ENCODE data around the gene HIRA. TPM values are rescaled to one million over a fixed set of nuclear protein-coding genes. Genes with fewer than 3 reads are reported as not detected.

HIRA gene
- total and polyA plus RNA-seq, 9 of the 15 experiments (the other 6 are each of a cell fraction or from before 2014, with no cell fraction given) = 0.96 to 132 (median 58.4) TPM

DNA sequence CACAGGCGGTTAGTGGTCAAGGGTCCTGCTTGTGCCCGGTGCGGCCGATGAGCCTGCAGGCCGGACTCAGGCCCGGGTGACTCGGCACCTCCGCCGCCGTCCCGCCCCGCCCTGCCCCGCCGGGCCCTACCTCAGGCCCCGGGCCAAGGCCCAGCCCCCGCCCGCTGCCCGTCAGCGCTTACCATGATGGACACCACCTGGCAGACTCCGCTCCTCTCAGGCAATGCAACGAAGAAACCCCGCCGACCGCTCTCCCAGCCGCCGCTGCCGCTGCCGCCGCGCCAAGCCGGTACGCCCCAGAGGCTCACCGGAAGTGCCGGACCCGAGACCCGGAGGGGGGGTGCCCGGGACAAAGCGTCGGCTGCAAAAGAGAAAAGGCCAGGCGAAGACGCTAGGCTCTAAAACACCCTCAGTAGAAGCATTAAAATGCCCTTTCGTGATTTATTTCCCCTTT is 47.4 kb upstream of the HIRA start, which contains the start of gene UFD1 (continued):
- TF ChIP-seq, protein P1, sequence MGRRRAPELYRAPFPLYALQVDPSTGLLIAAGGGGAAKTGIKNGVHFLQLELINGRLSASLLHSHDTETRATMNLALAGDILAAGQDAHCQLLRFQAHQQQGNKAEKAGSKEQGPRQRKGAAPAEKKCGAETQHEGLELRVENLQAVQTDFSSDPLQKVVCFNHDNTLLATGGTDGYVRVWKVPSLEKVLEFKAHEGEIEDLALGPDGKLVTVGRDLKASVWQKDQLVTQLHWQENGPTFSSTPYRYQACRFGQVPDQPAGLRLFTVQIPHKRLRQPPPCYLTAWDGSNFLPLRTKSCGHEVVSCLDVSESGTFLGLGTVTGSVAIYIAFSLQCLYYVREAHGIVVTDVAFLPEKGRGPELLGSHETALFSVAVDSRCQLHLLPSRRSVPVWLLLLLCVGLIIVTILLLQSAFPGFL (CRISPR knock-in tag; IDR thresholded peaks at IDR 0.05) = no peak
- TF ChIP-seq BHLHE40 (IDR thresholded peaks at IDR 0.05; ENCODE audit: low read length) (peak; percentile 98), ZNF316 (IDR thresholded peaks at IDR 0.05) (no peak), NFIX (CRISPR knock-in tag; IDR thresholded peaks at IDR 0.05; ENCODE audit: low read depth) (0 out of 2 replicates have a peak, but pooled peaks have one; percentile 3), PML (IDR thresholded peaks at IDR 0.05; ENCODE audit: low read length) (no peak), ZNF766 (CRISPR knock-in tag; conservative IDR thresholded peaks at IDR 0.05) (no peak), POU5F1 (IDR thresholded peaks at IDR 0.05; ENCODE audit: borderline replicate concordance, low read depth, low read length, partially characterized antibody) (no peak), RNF2 (IDR thresholded peaks at IDR 0.05) (no peak), ZNF324 (CRISPR knock-in tag; IDR thresholded peaks at IDR 0.05) (no peak), ZNF436 (CRISPR knock-in tag; IDR thresholded peaks at IDR 0.05) (peak; percentile 48; the same call in 1 of the 2 replicates), TAF7 (tag; IDR thresholded peaks at IDR 0.05) (0 out of 2 replicates have a peak, but pooled peaks have one; percentile 45), MAFG (tag; conservative IDR thresholded peaks at IDR 0.05) (no peak), ATF1 (CRISPR knock-in tag; IDR thresholded peaks at IDR 0.05) (no peak), ATF1 (tag; IDR thresholded peaks at IDR 0.05) (peak; percentile 98; the same call in 1 of the 2 replicates), GTF2A2 (tag; IDR thresholded peaks at IDR 0.05) (peak; percentile 88), RBM14 (IDR thresholded peaks at IDR 0.05; ENCODE audit: borderline replicate concordance, insufficient read depth, low read depth, low read length) (0 out of 2 replicates have a peak, but pooled peaks have one; percentile 47), SNIP1 (IDR thresholded peaks at IDR 0.05; ENCODE audit: low read depth) (no peak)
- TF ChIP-seq, protein P2, sequence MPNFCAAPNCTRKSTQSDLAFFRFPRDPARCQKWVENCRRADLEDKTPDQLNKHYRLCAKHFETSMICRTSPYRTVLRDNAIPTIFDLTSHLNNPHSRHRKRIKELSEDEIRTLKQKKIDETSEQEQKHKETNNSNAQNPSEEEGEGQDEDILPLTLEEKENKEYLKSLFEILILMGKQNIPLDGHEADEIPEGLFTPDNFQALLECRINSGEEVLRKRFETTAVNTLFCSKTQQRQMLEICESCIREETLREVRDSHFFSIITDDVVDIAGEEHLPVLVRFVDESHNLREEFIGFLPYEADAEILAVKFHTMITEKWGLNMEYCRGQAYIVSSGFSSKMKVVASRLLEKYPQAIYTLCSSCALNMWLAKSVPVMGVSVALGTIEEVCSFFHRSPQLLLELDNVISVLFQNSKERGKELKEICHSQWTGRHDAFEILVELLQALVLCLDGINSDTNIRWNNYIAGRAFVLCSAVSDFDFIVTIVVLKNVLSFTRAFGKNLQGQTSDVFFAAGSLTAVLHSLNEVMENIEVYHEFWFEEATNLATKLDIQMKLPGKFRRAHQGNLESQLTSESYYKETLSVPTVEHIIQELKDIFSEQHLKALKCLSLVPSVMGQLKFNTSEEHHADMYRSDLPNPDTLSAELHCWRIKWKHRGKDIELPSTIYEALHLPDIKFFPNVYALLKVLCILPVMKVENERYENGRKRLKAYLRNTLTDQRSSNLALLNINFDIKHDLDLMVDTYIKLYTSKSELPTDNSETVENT (CRISPR knock-in tag; IDR thresholded peaks at IDR 0.05) = 0 out of 2 replicates have a peak, but pooled peaks have one; percentile 9
- TF ChIP-seq, protein P3, sequence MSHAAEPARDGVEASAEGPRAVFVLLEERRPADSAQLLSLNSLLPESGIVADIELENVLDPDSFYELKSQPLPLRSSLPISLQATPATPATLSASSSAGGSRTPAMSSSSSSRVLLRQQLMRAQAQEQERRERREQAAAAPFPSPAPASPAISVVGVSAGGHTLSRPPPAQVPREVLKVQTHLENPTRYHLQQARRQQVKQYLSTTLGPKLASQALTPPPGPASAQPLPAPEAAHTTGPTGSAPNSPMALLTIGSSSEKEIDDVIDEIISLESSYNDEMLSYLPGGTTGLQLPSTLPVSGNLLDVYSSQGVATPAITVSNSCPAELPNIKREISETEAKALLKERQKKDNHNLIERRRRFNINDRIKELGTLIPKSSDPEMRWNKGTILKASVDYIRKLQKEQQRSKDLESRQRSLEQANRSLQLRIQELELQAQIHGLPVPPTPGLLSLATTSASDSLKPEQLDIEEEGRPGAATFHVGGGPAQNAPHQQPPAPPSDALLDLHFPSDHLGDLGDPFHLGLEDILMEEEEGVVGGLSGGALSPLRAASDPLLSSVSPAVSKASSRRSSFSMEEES (CRISPR knock-in tag; IDR thresholded peaks at IDR 0.05) = peak; percentile 34; the same call in 1 of the 2 replicates
- TF ChIP-seq, protein P4, sequence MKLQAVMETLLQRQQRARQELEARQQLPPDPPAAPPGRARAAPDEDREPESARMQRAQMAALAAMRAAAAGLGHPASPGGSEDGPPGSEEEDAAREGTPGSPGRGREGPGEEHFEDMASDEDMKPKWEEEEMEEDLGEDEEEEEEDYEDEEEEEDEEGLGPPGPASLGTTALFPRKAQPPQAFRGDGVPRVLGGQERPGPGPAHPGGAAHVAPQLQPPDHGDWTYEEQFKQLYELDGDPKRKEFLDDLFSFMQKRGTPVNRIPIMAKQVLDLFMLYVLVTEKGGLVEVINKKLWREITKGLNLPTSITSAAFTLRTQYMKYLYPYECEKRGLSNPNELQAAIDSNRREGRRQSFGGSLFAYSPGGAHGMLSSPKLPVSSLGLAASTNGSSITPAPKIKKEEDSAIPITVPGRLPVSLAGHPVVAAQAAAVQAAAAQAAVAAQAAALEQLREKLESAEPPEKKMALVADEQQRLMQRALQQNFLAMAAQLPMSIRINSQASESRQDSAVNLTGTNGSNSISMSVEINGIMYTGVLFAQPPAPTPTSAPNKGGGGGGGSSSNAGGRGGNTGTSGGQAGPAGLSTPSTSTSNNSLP (IDR thresholded peaks at IDR 0.05; ENCODE audit: borderline replicate concordance, low read depth, low read length) = peak; percentile 95; the same call in 1 of the 2 replicates
- TF ChIP-seq, protein P5, sequence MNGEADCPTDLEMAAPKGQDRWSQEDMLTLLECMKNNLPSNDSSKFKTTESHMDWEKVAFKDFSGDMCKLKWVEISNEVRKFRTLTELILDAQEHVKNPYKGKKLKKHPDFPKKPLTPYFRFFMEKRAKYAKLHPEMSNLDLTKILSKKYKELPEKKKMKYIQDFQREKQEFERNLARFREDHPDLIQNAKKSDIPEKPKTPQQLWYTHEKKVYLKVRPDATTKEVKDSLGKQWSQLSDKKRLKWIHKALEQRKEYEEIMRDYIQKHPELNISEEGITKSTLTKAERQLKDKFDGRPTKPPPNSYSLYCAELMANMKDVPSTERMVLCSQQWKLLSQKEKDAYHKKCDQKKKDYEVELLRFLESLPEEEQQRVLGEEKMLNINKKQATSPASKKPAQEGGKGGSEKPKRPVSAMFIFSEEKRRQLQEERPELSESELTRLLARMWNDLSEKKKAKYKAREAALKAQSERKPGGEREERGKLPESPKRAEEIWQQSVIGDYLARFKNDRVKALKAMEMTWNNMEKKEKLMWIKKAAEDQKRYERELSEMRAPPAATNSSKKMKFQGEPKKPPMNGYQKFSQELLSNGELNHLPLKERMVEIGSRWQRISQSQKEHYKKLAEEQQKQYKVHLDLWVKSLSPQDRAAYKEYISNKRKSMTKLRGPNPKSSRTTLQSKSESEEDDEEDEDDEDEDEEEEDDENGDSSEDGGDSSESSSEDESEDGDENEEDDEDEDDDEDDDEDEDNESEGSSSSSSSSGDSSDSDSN (IDR thresholded peaks at IDR 0.05; ENCODE audit: borderline replicate concordance in 1 of 2, low read depth in 2 of 2, low read length in 2 of 2) = no peak
